Measurements from ENCODE around the gene ADGRD2.

- TF ChIP-seq POLR2A (IDR thresholded peaks at IDR 0.05) (no peak), CTCF (IDR thresholded peaks at IDR 0.05) (no peak)
Measured at GRCh38 chr9:124504530-124505005, 54.3 kb downstream of the ADGRD2 start.

Measured in thyroid gland (tissue), 4 donors.